Endothelial cell of umbilical vein (primary cell): Measurements from ENCODE around the gene ANAPC5. TPM values are rescaled to one million over a fixed set of nuclear protein-coding genes. Genes with fewer than 3 reads are reported as not detected.

Experiments
- BruUV-seq: library from RNA; stranded (reverse); fragments of 400-500 nt; replicated peaks from 2 replicates; lab custom pipeline; 2021; lab: Mats Ljungman, UMichigan
- CTCF ChIA-PET: fragments of 300-600, 350-600 bp; sonication (Branson Sonifier 250); formaldehyde crosslinking; loops from one replicate; lab custom pipeline; 2021; ENCODE audit warnings: antibody characterized with exemption, inconsistent platforms; lab: Charles Lee
- POLR2A ChIA-PET: fragments of 300-600, 350-600 bp; sonication (Branson Sonifier 250); formaldehyde crosslinking; loops from one replicate; lab custom pipeline; 2021; ENCODE audit warnings: antibody characterized with exemption, inconsistent platforms; lab: Charles Lee
- DNase-seq: peaks from one replicate; pipeline ENCODE4 v3.0.0-alpha.2; 2011; ENCODE audit warnings: low read depth, low spot score
- FAIRE-seq: peaks from 2 replicates; lab custom pipeline; 2011; peaks lifted over from hg19 to GRCh38; lab: Jason Lieb, UNC
- H2AFZ ChIP-seq: 2 replicates; pipeline ENCODE4 v1.6.0; 2012; ENCODE audit warnings: low read depth, low read length, control low read depth, inconsistent platforms
- H3K27ac ChIP-seq: 2 replicates; pipeline ENCODE4 v1.5.1; 2011; ENCODE audit warnings: low read depth, mild to moderate bottlenecking, control low read depth, low read length, moderate library complexity; ENCODE audit not compliant: insufficient read depth
- H3K27me3 ChIP-seq, 2 experiments: 2 replicates each; pipeline versions ENCODE4 v1.6.0 to v1.6.1; 2011; ENCODE audit warnings: low read length in 2 of 2, mixed read lengths in 1 of 2; ENCODE audit not compliant: control insufficient read depth in 2 of 2, insufficient read depth in 2 of 2
- H3K36me3 ChIP-seq, 2 experiments: 2 replicates in 1 of 2; 3 replicates in 1 of 2; pipeline ENCODE4 v1.5.1; 2011; ENCODE audit warnings: low read length in 2 of 2, mild to moderate bottlenecking in 1 of 2, moderate library complexity in 1 of 2; ENCODE audit not compliant: control insufficient read depth in 2 of 2, insufficient read depth in 2 of 2; ENCODE audit errors: extremely low read depth in 1 of 2
- H3K4me1 ChIP-seq: 3 replicates; pipeline ENCODE4 v1.5.1; 2011; ENCODE audit warnings: mild to moderate bottlenecking, low read length; ENCODE audit not compliant: control insufficient read depth, insufficient read depth; ENCODE audit errors: extremely low read depth
- H3K4me2 ChIP-seq: 2 replicates; pipeline ENCODE4 v1.6.1; 2011; ENCODE audit warnings: low read length, control low read depth, mixed read lengths; ENCODE audit not compliant: insufficient read depth
- H3K4me3 ChIP-seq, 3 experiments: fragments of 200-600 bp in 1 of 3; sonication (generic), shearing (Covaris generic) in 1 of 3; replicated peaks in 1 of 3; 2 replicates each; pipeline ENCODE4 v1.5.1; 2011 to 2016; ENCODE audit warnings: control low read depth in 3 of 3, low read length in 3 of 3, mild to moderate bottlenecking in 2 of 3, inconsistent platforms in 1 of 3, low read depth in 1 of 3, moderate library complexity in 1 of 3; ENCODE audit not compliant: insufficient read depth in 1 of 3
- H3K79me2 ChIP-seq: 2 replicates; pipeline ENCODE4 v1.6.0; 2012; ENCODE audit warnings: low read length, inconsistent platforms; ENCODE audit not compliant: control insufficient read depth, insufficient read depth
- H3K9ac ChIP-seq: replicated peaks from 2 replicates; pipeline ENCODE3; 2011; ENCODE audit warnings: low read length, control low read depth; ENCODE audit not compliant: insufficient read depth; ENCODE audit errors: extremely low read depth
- H3K9me1 ChIP-seq: replicated peaks from 3 replicates; pipeline ENCODE4 v1.6.0; 2011; ENCODE audit warnings: mild to moderate bottlenecking, low read length; ENCODE audit not compliant: control insufficient read depth, insufficient read depth; ENCODE audit errors: extremely low read depth
- H3K9me3 ChIP-seq: replicated peaks from 2 replicates; pipeline ENCODE4 v1.5.1; 2012; ENCODE audit warnings: low read length, inconsistent platforms; ENCODE audit not compliant: control insufficient read depth, insufficient read depth
- H4K20me1 ChIP-seq: replicated peaks from 2 replicates; pipeline ENCODE3; 2011; ENCODE audit warnings: mild to moderate bottlenecking, low read length; ENCODE audit not compliant: control insufficient read depth, insufficient read depth; ENCODE audit errors: extremely low read depth
- CTCF ChIP-seq, 2 donors: IDR thresholded peaks; 1 replicate in 1 of 2; 2 replicates in 1 of 2; pipeline ENCODE4 v1.5.1; 2011; ENCODE audit warnings: low read length in 2 of 2, mild to moderate bottlenecking in 2 of 2, moderate library complexity in 2 of 2, control low read depth in 1 of 2, inconsistent platforms in 1 of 2, low read depth in 1 of 2; ENCODE audit not compliant: insufficient read depth in 1 of 2; ENCODE audit errors: extremely low read depth in 1 of 2
- FOS ChIP-seq: IDR thresholded peaks from 2 replicates; pipeline ENCODE4 v1.6.1; 2011; ENCODE audit warnings: mild to moderate bottlenecking, low read length, moderate library complexity, borderline replicate concordance; ENCODE audit not compliant: insufficient read depth
- MAX ChIP-seq: IDR thresholded peaks from 2 replicates; pipeline ENCODE4 v1.6.1; 2011; ENCODE audit not compliant: insufficient read depth, insufficient read length
- POLR2A ChIP-seq: IDR thresholded peaks from 2 replicates; pipeline ENCODE4 v1.6.1; 2012; ENCODE audit warnings: low read depth, mild to moderate bottlenecking, control low read depth, low read length
- POLR2AphosphoS5 ChIP-seq: IDR thresholded peaks from 2 replicates; pipeline ENCODE4 v1.6.1; 2012; ENCODE audit warnings: low read depth, mild to moderate bottlenecking, control low read depth, low read length, moderate library complexity; ENCODE audit not compliant: insufficient read depth
- dilution Hi-C: fragments of 300-500 bp; cut with MboI; formaldehyde crosslinking; loops from one replicate; pipeline ENCODE4 v1.15.0; 2019; ENCODE audit warnings: low sequenced_read_pairs; ENCODE audit not compliant: extremely low pct_ligation_motif_present
- intact Hi-C: fragments of 100-400 bp; cut with micrococcal nuclease; formaldehyde crosslinking; loops from one replicate; pipeline ENCODE4 v1.10.0; 2022
- polyA plus RNA-seq, 4 experiments: library from polyadenylated mRNA; depleted of rRNA in 3 of 4; stranded (reverse) in 3 of 4; unstranded in 1 of 4; fragments of >200 nt; gene quantifications; 2 replicates each; pipeline versions ENCODE4 v1.2.1 to v1.2.3, GENCODE V29; 2011 to 2012; ENCODE audit warnings: missing spikeins in 1 of 4
- total RNA-seq: library from RNA; stranded (reverse); gene quantifications from 2 replicates; pipeline ENCODE4 v1.2.3, GENCODE V29; 2021

The ANAPC5 gene
- total and polyA plus RNA-seq, 2 donors (not counting 3 experiments of a cell fraction or from before 2014, with no cell fraction given): 133 to 168 TPM

GRCh38 chr12:121295746-121296617, 56.2 kb downstream of the ANAPC5 start:
- no TSS peak for BruUV-seq
- Histone ChIP-seq H3K4me2 (peak overlapping the region; percentile 85), H3K36me3 (no peaks in the 10 kb centered on the region), H3K4me3 (peak overlapping the region; percentile 77 to 88 (median 77)), H2AFZ (peak overlapping the region; percentile 62), H3K9ac (peak overlapping the region; percentile 82), H3K27me3 (no peaks in the 10 kb centered on the region), H3K9me1 (no peaks in the 10 kb centered on the region), H3K27ac (peak overlapping the region; percentile 63), H3K79me2 (peaks cover 38% of the 10 kb centered on the region), H3K4me1 (peaks cover 16% of the 10 kb centered on the region), H4K20me1 (no peaks in the 10 kb centered on the region), H3K9me3 (no peaks in the 10 kb centered on the region)
- DNase-seq (peak; percentile 13), FAIRE-seq (peak; percentile 57)
- ChIA-PET CTCF (interaction anchor here (0.6 to 2.4 kb wide), 7 partner anchors 9 to 726 kb away, joined by 3 to 7 read pairs (median 5); no protein-coding TSS in a partner anchor), POLR2A (interaction anchor here (0.6 to 0.7 kb wide), 2 partner anchors 57 to 392 kb away, joined by 3 to 4 read pairs; no protein-coding TSS in a partner anchor)
- intact Hi-C loops: loop anchor here (1.0 to 5.0 kb wide), 5 partner anchors 12 to 106 kb away; partner anchors contain the start of genes ANAPC5 and RNF34
- dilution Hi-C loops: no loop called here
- peak; percentile 14 for TF ChIP-seq POLR2A
- TF ChIP-seq MAX: peak; percentile 59
- no peak for TF ChIP-seq FOS

- peaks cover 16% of the 10 kb centered on the region for H3K4me1 ChIP-seq
- ChIA-PET POLR2A (interaction anchor here (0.7 kb wide), 1 partner anchor 58 kb away, joined by 3 read pairs; no protein-coding TSS in a partner anchor), CTCF (interaction anchor here (0.9 to 1.9 kb wide), 4 partner anchors 8 to 105 kb away, joined by 3 to 6 read pairs (median 5); partner anchors contain the start of gene RNF34)
- no peaks in the 10 kb centered on the region for H3K36me3 ChIP-seq
- no peaks in the 10 kb centered on the region for H3K9me1 ChIP-seq
- FAIRE-seq (peak; percentile 4), DNase-seq (peak; percentile 26)
- dilution Hi-C loops: no loop called here
- BruUV-seq: TSS peak; percentile 22
- intact Hi-C loops: loop anchor here (1.0 to 5.0 kb wide), 3 partner anchors 11 to 107 kb away; partner anchors contain the start of gene RNF34
- no peak overlapping the region for H2AFZ ChIP-seq
- H3K79me2 ChIP-seq: peaks cover 39% of the 10 kb centered on the region
- peak overlapping the region; percentile 82 for H3K9ac ChIP-seq
- no peak overlapping the region for H3K27ac ChIP-seq
- H4K20me1 ChIP-seq: no peaks in the 10 kb centered on the region
- TF ChIP-seq FOS (no peak), CTCF (IDR thresholded peaks at IDR 0.05; ENCODE audit: extremely low read depth in 1 of 2, insufficient read depth in 1 of 2, low read depth in 1 of 2, low read length in 2 of 2) (peak in 1 of 2 donors; percentile 5), POLR2AphosphoS5 (no peak), MAX (no peak)
- H3K9me3 ChIP-seq: no peaks in the 10 kb centered on the region
- H3K4me2 ChIP-seq: peak overlapping the region; percentile 85
- peak overlapping the region; percentile 77 to 88 (median 77) for H3K4me3 ChIP-seq
- no peaks in the 10 kb centered on the region for H3K27me3 ChIP-seq
These were observed 57.0 kb downstream of the ANAPC5 start for GRCh38 chr12:121295116-121295745.
